ENCODE results near the gene ZNF503.

ZNF503 gene

DNA sequence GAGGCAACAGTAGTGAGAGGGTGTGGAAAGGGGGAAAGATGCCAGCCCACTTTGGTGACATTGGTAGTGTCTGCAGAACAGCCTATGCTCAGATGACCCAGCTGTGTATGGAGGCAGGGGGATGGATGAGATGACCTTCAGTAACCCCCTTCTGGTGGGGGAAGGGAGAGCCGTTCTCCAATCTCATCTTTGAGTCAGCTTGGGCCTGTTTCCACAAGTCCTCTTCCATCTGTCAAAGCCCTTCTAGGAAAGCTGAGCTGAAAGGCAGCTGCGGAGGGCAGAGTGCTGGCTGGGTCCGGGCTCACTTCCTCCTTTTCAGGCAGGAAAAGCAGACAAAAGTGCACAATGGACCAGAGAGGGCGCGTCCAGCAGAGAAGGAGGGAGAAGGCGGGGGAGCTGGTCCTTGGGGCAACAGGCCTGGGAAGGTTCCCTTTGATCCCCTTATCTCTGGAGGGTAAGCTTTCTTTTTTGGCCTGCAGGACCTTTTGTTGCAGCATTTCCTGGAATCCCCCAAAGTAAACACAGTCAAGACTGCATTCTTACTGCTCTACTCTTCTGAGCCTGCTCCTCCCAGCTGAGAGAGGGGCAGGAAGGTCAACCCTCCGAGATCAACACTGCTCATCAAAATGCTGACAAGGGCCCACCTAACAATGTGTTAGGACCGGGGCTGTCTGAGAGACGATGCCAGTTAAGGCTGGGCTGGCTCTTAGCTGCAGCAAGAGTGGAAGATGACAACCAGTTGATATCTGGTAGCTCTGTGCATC is 28.6 kb upstream of the ZNF503 start:
- DNase-seq = no peak

DNA sequence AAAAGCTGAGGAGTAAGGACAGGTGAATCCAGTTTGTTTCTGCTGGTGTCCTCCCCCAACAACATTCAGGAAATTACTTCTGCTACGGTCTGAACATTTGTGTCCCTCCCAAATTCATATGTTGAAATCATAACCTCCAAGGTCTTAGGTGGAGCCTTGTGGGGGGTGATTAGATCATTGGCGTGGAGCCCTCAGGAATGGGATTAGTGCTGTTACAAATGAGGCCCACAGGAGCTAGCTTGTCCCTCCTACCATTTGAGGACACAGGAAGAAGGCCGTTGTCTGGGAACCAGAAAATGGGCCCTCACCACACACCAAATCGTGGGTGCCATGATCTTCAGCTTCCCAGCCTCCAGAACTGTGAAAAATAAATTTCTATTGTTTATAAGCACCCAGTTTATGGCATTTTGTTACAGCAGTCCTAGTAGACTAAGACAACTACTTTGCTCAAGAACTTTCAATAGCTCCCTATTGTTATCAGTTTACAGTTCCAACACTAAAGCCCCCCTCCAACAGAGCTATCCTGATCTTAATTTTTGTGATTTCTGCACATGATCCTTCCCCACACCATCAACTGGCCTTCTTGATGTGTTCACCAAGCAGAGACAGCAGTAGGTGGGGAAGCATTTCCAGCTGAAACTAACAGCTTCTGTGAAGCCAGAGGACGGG is 27.7 kb upstream of the ZNF503 start:
- no peak for DNase-seq

DNA sequence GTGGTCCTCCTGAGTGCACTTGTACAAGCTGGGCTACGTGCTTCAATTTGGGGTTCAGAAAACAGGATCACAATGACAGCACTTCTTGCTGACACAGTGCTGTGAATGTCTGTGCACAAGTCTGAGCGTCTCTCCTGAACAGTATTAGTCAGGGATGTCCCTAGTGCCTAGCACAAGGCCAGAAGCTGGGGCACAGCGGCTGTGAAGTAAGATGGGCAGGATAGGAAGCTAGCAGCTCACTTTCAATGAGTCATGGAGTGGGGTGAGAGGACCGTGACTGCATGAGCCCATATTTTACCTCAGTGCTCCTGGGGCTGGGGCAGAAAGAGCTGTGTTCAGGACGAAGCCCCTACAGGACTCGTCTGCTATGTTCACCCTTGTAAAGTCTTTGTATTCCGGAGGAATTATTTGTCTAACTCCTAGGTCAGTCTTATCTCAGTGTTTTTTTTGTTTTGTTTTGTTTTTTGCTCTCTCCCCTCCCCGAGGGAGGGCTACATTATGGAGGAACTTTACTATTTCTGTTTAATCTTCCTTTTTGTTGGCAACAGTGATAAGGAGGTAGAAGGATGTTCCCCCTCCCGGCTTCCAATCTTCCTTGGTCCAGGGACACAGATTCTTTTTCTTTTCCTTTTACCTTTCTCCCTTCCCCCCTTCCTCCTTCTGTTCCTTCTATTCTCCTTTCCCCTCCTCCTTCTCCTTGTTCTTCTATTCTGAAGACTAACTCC is 27.0 kb upstream of the ZNF503 start:
- DNase-seq = no peak

DNA sequence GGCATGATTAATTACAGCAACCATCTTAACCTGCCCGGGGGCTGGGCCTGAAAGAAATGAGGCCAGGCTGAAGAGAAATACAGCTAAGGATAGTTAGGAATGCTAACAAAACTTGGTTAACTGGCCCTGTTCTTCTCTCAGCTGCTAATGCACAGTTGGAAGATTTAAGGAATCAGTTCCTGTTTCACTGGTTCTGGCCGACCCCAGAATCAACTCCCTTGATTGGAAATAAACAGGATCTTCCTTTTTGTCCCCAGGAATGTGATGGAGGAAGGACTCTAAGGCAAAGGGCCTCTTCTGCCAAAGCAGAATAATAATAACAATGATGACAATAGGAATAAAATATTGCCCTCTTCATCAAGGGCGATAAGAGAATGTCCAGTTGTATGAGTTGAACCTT is 26.4 kb upstream of the ZNF503 start:
- no peak for DNase-seq

GRCh38 chr10:75426880-75427279 is 25.3 kb upstream of the ZNF503 start:
- no peak for DNase-seq

DNA sequence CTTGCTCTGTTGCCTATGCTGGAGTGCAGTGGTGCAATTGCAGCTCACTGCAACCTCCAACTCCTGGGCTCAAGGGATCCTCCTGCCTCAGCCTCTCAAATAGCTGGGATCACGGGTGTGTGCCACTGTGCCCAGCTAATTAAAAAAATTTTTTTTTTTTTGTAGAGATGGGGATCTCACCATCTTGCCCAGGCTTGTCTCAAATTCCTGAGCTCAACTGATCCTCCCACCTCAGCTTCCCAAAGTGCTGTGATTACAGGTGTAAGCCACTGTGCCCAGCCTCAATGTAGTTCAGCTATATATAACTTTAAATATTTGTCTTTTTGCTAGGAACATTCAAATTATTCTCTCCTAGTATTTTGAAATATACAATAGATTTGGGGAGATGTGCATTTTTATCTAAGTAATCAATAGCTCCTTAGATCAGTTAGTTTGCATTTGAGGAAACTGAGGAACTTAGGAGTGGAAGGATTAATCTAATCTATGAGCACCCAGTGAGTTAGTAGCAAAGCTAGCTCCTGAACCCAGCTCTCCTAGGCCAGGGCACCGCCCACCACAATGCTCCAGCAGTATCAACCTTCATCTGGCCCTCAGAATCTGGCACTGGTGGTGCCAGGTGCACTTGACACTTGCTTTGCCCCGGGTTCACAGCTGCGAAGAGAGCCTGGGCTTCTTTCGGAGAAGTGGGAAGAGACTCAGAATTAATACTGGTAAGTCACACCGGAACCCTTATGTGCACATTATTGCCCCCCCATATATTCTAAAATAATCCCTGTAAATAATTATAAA is 23.9 kb upstream of the ZNF503 start:
- no peak for DNase-seq

- no peak for DNase-seq
Measured at GRCh38 chr10:75424571-75424970, 23.0 kb upstream of the ZNF503 start.

GRCh38 chr10:75422913-75423312 is 21.3 kb upstream of the ZNF503 start:
- DNase-seq = no peak

DNA sequence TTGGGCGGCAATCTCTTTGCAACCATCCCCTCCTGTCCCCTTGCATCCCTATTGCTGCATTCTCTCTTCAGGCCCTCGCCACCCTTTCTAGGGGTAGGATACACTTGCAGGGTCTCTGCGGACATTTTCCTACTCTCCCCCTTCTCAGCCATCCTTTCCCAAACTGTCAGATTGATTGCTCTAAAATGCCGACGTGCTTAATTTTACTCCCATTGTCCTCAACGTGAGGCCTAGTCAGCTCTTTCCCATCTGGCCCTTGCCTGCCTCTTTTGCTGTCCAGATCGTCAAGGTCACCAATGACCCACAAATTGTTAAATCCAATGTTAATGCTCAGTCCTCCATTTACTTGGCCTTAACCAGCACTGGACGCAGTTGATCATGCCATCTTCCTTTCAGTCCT is 17.1 kb upstream of the ZNF503 start:
- no peak for DNase-seq

- DNase-seq = no peak
Measured at GRCh38 chr10:75418293-75418692, 16.7 kb upstream of the ZNF503 start.

- no peak for DNase-seq
Measured at GRCh38 chr10:75417522-75417927, 16.0 kb upstream of the ZNF503 start.

DNA sequence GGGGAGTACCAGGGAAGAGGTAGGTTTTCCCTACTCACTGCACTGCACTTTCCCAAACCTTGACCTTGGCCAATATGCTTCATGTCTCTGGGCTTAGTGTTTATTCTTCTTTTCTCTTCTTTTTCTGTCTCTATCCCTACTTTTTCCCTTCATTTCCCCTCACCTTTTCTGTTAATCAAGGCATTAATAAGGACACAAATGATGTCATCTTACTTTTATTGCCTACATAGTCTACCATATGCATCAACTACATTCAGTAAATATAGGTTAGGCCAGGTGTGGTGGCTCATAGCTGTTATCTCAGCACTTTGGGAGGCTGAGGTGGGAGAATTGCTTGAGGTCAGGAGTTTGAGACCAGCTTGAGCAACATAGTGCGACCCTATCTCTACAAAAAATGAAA is 13.0 kb upstream of the ZNF503 start:
- DNase-seq = no peak

- DNase-seq = no peak
Measured at GRCh38 chr10:75410132-75411005, 8.8 kb upstream of the ZNF503 start.

DNA sequence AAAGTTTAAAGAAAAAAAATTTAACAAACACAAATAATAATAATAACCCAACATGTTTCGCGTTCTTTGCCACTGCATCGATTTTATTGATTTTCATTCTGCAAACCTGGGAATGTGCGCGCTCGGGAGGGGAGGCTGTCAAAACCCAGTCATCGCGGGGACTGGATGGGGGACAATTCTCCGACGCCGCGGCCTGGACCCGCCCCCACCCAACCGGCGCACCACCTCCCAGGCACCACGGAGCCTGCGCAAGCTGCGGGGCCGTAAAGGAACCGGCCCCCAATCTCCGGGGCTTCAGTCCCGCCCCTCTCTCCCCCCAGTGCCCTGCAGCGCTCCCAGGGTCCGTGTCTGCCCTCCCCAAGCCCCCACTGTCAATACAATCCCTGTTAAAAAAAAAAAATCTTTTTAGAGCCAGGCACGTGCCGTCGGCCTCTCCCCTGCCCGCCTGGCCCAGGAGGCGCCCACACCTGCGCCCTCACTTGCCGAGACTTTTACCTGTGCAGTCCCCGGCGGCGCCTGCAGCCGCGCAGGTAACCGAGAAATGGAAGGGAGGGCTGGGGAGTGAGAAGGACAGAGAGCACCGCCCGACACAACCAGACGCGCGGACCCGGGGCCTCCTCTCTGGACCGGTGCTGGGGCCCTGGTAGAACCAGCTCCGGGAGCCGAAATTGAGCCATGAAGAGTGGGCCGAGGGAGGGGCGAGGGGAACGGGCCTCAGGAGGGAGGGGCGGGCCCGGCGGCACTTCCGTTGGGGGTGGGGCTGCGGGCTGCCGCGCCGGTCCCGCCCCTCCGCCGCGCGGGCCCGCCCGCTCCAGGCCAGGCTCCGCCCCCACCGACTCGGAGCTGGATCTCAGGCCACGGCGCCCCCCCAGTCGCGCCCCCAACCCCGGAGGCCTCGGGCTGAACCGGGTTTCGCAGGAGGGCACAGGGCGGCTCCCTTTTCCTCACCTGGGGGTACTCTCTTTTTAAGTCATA is 7.6 kb upstream of the ZNF503 start:
- DNase-seq = no peak

DNA sequence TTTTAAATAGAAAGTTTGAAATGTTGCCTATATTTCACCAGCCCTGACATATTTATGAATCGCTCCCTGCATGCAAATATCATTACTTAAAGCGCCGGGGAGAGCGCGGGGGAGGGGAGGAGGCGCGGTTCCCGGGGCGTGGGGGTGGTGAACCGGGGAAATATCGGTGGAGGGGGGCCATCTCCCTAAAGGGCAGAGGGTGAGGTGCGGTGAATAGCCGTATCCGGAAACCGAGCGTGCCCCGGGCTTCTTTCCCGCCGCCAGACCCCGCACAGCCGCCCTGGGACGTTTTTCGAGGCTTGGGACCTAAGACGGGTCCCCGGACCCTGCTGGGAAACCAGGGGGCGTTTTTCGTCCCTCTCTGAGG is 6.9 kb upstream of the ZNF503 start:
- no peak for DNase-seq

DNA sequence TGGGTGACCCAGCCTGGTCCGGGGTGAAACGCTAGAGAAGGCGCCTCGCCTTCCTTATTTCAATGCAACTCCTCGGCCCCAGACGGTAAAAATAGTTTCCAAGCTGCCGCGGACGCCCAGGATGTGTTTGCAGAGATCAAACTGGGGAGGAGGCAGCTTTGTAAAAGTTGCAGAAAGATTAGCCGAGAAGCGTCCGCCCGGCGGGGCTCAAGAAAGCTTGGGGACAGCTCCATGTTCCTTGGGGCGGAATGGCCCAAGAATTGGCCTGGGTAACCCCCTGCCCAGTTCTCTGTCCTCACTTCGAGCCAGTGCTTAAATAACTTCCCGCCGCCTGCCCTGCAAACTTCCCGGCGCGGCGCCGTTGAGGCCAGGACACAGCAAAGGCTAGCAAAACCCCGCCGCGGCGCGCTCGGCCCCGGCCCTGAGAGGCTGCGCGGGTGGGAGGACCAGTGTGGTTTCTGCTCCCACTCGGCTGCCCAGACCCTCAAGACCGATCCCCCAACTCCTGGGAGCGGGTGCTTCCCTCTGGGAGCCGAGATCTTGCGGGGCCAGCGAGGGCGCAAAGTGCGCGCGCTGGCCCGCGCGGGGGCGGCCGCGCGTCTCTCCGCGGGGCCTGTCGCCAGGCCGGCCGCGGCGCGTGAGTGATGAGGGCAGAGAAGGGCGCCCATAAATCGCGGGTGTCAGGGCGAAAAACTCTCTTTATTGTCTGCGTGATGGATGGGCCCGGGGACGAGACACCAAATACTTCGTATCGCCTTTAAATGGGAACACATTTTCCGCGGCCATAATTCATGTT is 6.3 kb upstream of the ZNF503 start:
- no peak for DNase-seq

DNA sequence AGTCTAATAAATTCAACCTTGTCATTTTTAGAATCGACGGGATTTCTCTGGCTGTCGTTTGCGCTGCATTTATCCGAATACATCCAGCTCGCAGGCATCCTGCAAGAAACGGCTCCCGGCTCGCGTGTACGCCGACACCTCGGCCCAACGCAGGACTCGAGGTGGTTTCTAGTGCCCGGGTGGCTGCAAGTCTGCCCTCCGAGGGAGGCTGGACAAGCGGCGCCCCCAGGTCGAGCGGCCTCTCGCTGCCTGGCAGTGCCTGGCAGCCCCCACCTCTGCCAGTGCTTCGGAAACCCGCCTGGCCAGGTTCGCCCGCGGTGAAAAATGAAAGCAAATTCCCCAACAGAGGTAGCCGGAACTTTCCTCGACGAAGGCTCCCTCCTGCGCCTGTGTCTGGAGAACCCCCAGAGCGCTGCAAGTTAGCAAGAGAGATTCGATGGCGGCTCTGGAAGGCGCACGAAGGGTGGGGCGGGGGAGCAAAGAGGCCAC is 5.7 kb upstream of the ZNF503 start:
- no peak for DNase-seq

DNA sequence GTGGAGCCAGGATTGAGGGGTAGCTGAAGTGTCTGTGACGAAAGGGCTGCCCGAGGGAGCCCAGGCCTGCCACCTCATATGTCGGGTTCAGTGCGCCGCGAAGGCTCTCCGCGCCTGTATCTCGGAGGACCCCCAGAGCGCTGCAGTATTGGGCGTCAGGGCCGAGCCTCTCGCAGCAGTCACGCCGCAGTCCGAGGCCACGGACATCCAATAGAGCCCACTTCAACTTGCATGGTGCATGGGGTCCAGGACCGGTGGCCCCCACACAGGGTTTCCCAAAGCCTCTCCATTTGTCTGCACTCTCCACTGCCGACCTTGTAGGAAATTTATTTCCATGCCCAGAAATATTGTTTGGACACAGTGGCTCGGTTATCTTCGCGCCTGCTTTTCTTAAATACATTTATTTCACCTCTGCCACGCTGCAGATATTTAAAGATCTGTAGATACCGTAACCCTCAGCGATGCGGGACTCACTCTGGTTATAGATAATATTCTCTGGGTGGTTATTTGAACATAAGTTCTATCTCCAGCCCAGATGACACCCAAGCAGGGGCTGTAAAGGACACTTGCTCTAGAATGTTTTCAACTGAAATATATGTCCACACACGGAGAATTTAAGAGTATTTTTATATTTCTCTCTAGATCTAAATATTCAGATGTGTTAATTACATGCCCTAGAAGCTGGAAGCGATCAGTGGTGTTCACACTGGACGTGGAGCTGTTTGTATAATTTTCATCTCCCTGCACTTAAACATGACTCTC is 5.1 kb upstream of the ZNF503 start:
- no peak for DNase-seq

Data from activated CD4-positive, alpha-beta T cell treated with anti-CD3 and anti-CD28 coated beads, Interleukin-2, amount 50 U/mL, for 1 hour (primary cell).